IPS-NIHi7 (cell line): ENCODE measurements around the gene SRRM5.
"Not testable (repeated sequence)": the region's sequence is repeated elsewhere in the genome, so short reads cannot be mapped to it uniquely, and the experiment has no call there.

Source experiments
- DNase-seq: peaks from one replicate; pipeline ENCODE4 v3.0.0; 2012; ENCODE audit warnings: mixed read lengths; ENCODE audit errors: extremely low spot score

The SRRM5 gene

GRCh38 chr19:43591904-43592772 lies 19.8 kb upstream of the SRRM5 start:
- no peak for DNase-seq

- no peak for DNase-seq
Observed at GRCh38 chr19:43592800-43593350, 19.0 kb upstream of the SRRM5 start.

- DNase-seq = no peak
Observed at GRCh38 chr19:43594081-43594697, 17.7 kb upstream of the SRRM5 start.

GRCh38 chr19:43594710-43595604 lies 16.9 kb upstream of the SRRM5 start:
- DNase-seq = peak; percentile 71

- DNase-seq = no peak
Observed at GRCh38 chr19:43595605-43595998, 16.3 kb upstream of the SRRM5 start.

GRCh38 chr19:43595999-43596841 lies 15.7 kb upstream of the SRRM5 start, which contains the start of the genes IRGQ and ZNF576:
TSS of gene IRGQ (minus strand) at chr19:43596134. CDS start at chr19:43595338, 796 bp downstream.
TSS of gene ZNF576 (plus strand) at chr19:43596595. CDS start at chr19:43597109, 514 bp downstream.
- DNase-seq = peak; percentile 98

GRCh38 chr19:43596842-43597461 lies 14.9 kb upstream of the SRRM5 start:
- DNase-seq = no peak

- DNase-seq = no peak
Observed at GRCh38 chr19:43597876-43598275, 14.0 kb upstream of the SRRM5 start.

- DNase-seq = no peak
Observed at GRCh38 chr19:43598445-43599240, 13.2 kb upstream of the SRRM5 start.

- DNase-seq = no peak
Observed at GRCh38 chr19:43599635-43600295, 12.1 kb upstream of the SRRM5 start.

- not testable (repeated sequence) for DNase-seq
Observed at GRCh38 chr19:43600326-43600725, 11.6 kb upstream of the SRRM5 start.

GRCh38 chr19:43605875-43606568 lies 5.9 kb upstream of the SRRM5 start:
- DNase-seq = no peak

GRCh38 chr19:43606569-43607229 lies 5.2 kb upstream of the SRRM5 start:
- DNase-seq = no peak

- DNase-seq = no peak
Observed at GRCh38 chr19:43607238-43608205, 4.4 kb upstream of the SRRM5 start.

GRCh38 chr19:43609872-43610271 lies 2.0 kb upstream of the SRRM5 start:
- no peak for DNase-seq

GRCh38 chr19:43610493-43610892 lies 1.4 kb upstream of the SRRM5 start:
- DNase-seq = no peak

GRCh38 chr19:43612374-43612773 lies 486 bp downstream of the SRRM5 start:
- DNase-seq = no peak
